WTC11 (cell line): ENCODE results near the gene ZBTB20. TPM values are rescaled to one million over a fixed set of nuclear protein-coding genes. Genes with fewer than 3 reads are reported as not detected.

Source experiments
- ATAC-seq: fragments of 200-7000 bp; cut with Tn5 transposase; 2 replicates; pipeline ENCODE4 v1.10.0; 2021; ENCODE audit warnings: mild to moderate bottlenecking, moderate library complexity
- CTCF ChIA-PET: fragments of 300-600 bp; sonication (Branson Sonifier 250); formaldehyde crosslinking; loops from one replicate; lab custom pipeline; 2021; ENCODE audit warnings: antibody characterized with exemption; lab: Charles Lee
- POLR2A ChIA-PET: fragments of 350-600 bp; sonication (Branson Sonifier 250); formaldehyde crosslinking; loops from one replicate; lab custom pipeline; 2021; ENCODE audit warnings: antibody characterized with exemption; lab: Charles Lee
- DNase-seq: peaks from one replicate; pipeline ENCODE4 v3.0.0; 2021; ENCODE audit warnings: low spot score
- H3K27ac Mint-ChIP-seq: 2 replicates; pipeline ENCODE4 v1.8.0; 2021; ENCODE audit warnings: mixed read lengths
- H3K27me3 Mint-ChIP-seq: 2 replicates; pipeline ENCODE4 v1.8.0; 2021; ENCODE audit warnings: low read depth, mild to moderate bottlenecking, moderate library complexity, mixed read lengths
- H3K36me3 Mint-ChIP-seq: 2 replicates; pipeline ENCODE4 v1.8.0; 2021; ENCODE audit warnings: mixed read lengths
- H3K4me1 Mint-ChIP-seq: 2 replicates; pipeline ENCODE4 v1.8.0; 2022; ENCODE audit warnings: mixed read lengths
- H3K4me3 Mint-ChIP-seq: 2 replicates; pipeline ENCODE4 v1.8.0; 2021; ENCODE audit warnings: mild to moderate bottlenecking, moderate library complexity, mixed read lengths
- H3K9me3 Mint-ChIP-seq: 2 replicates; pipeline ENCODE4 v1.8.0; 2021; ENCODE audit warnings: mixed read lengths
- ATF1 ChIP-seq: sonication (generic); formaldehyde crosslinking; IDR thresholded peaks from 2 replicates; pipeline ENCODE4 v1.8.1; 2023; ENCODE audit warnings: mild to moderate bottlenecking, moderate library complexity, missing genetic modification reagents
- FOXP1 ChIP-seq: sonication (generic); formaldehyde crosslinking; IDR thresholded peaks from 2 replicates; pipeline ENCODE4 v1.8.0; 2022; ENCODE audit warnings: missing genetic modification reagents, mild to moderate bottlenecking, moderate library complexity, borderline replicate concordance
- GRHL2 ChIP-seq: fragments of 250-450 bp; sonication (Bioruptor Pico); IDR thresholded peaks from 2 replicates; pipeline ENCODE4 v1.8.0; 2022; ENCODE audit warnings: mild to moderate bottlenecking, moderate library complexity; ENCODE audit not compliant: insufficient replicate concordance, severe bottlenecking
- KAT7 ChIP-seq: sonication (generic); formaldehyde crosslinking; IDR thresholded peaks from 2 replicates; pipeline ENCODE4 v1.8.1; 2023; ENCODE audit warnings: missing genetic modification reagents, mild to moderate bottlenecking, borderline replicate concordance
- MXD4 ChIP-seq: fragments of 250-450 bp; sonication (Bioruptor Pico); IDR thresholded peaks from 2 replicates; pipeline ENCODE4 v1.8.0; 2021; ENCODE audit warnings: mild to moderate bottlenecking, moderate library complexity, borderline replicate concordance
- NFYB ChIP-seq: sonication (generic); formaldehyde crosslinking; conservative IDR thresholded peaks from 2 replicates; pipeline ENCODE4 v1.8.0; 2022; ENCODE audit warnings: low read depth, missing genetic modification reagents
- NR3C1 ChIP-seq: sonication (generic); formaldehyde crosslinking; conservative IDR thresholded peaks from 2 replicates; pipeline ENCODE4 v1.8.1; 2023; ENCODE audit warnings: low read depth, mild to moderate bottlenecking, missing genetic modification reagents
- RELA ChIP-seq: sonication (generic); formaldehyde crosslinking; IDR thresholded peaks from 2 replicates; pipeline ENCODE4 v1.8.1; 2022; ENCODE audit warnings: missing genetic modification reagents, mild to moderate bottlenecking, borderline replicate concordance
- TEAD1 ChIP-seq: sonication (generic); formaldehyde crosslinking; IDR thresholded peaks from 2 replicates; pipeline ENCODE4 v1.8.0; 2022; ENCODE audit warnings: mild to moderate bottlenecking, missing genetic modification reagents
- TEAD4 ChIP-seq: sonication (generic); formaldehyde crosslinking; IDR thresholded peaks from 2 replicates; pipeline ENCODE4 v1.8.0; 2022; ENCODE audit warnings: mild to moderate bottlenecking, missing genetic modification reagents
- ZBTB21 ChIP-seq: sonication (generic); formaldehyde crosslinking; IDR thresholded peaks from 2 replicates; pipeline ENCODE4 v1.8.1; 2023; ENCODE audit warnings: mild to moderate bottlenecking, missing genetic modification reagents, borderline replicate concordance
- total RNA-seq: library from RNA; stranded (reverse); gene quantifications from 3 replicates; pipeline ENCODE4 v1.2.3, GENCODE V29; 2021
- TF ChIP-seq, protein P1 (sequence below): sonication (generic); formaldehyde crosslinking; IDR thresholded peaks from 2 replicates; pipeline ENCODE4 v1.8.1; 2023; ENCODE audit warnings: mild to moderate bottlenecking, missing genetic modification reagents, borderline replicate concordance
- TF ChIP-seq, protein P2 (sequence below): fragments of 250-450 bp; sonication (Bioruptor Pico); IDR thresholded peaks from 2 replicates; pipeline ENCODE4 v2.1.2; 2022; ENCODE audit warnings: mild to moderate bottlenecking, moderate library complexity
- TF ChIP-seq, protein P3 (sequence below): sonication (generic); formaldehyde crosslinking; IDR thresholded peaks from 2 replicates; pipeline ENCODE4 v1.8.1; 2023; ENCODE audit warnings: mild to moderate bottlenecking, missing genetic modification reagents
- TF ChIP-seq, protein P4 (sequence below): sonication (generic); formaldehyde crosslinking; IDR thresholded peaks from 2 replicates; pipeline ENCODE4 v1.8.1; 2022; ENCODE audit warnings: low read depth, mild to moderate bottlenecking, moderate library complexity, missing genetic modification reagents, borderline replicate concordance
- TF ChIP-seq, protein P5 (sequence below): sonication (generic); formaldehyde crosslinking; IDR thresholded peaks from 2 replicates; pipeline ENCODE4 v1.8.1; 2022; ENCODE audit warnings: mild to moderate bottlenecking, missing genetic modification reagents, moderate library complexity, borderline replicate concordance

Gene ZBTB20
- total RNA-seq, 1 experiment from 2014 or later, result 1.5 TPM

DNA sequence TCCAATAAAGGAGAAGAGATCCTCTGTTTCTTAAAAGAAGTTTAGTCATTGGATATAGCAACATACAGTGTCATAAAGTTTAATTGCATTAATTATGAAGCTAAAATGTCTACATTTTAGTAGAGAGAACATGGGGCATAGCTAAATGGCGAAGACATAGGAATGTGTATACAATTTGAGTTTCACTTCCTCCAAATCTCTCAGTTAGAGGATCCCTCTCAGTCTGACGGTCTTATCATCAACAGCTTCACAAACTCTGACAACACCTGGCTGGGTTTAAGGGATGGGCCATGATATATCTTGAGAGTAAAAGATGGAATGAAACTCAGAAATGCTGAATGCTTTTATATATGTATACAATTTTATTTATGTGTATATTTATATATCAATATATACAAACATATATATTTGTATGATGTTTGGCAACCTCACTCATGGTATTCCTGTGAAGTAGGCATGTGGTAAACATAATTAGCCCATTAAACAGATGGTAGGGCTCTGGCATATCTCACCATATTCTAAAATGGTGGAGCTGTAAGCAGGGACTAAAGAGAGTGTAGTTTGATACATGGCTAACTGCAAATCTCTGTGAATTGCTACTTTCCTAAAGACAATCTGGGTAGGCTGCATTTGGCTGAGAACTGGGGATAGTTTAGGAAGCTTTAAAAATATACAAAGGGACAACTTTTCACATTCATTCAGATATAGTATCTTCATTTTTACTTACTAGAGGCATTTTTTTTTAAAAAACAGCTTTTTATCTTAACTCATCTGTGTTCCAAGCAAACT, 741.7 kb downstream of the ZBTB20 start:
- ChIA-PET POLR2A (no interaction called here), CTCF (interaction anchor here (0.5 to 3.7 kb wide), 5 partner anchors 13 to 297 kb away, joined by 3 to 18 read pairs (median 4); no protein-coding TSS in a partner anchor)
- no peak for ATAC-seq
- no peaks in the 10 kb centered on the region for H3K27me3 Mint-ChIP-seq
- no peak for DNase-seq
- peaks cover 36% of the 10 kb centered on the region for H3K4me1 Mint-ChIP-seq
- TF ChIP-seq TEAD1 (CRISPR knock-in tag), result no peak
- TF ChIP-seq ATF1 (CRISPR knock-in tag), result no peak
- TF ChIP-seq NR3C1 (CRISPR knock-in tag), result no peak
- TF ChIP-seq, protein P1, sequence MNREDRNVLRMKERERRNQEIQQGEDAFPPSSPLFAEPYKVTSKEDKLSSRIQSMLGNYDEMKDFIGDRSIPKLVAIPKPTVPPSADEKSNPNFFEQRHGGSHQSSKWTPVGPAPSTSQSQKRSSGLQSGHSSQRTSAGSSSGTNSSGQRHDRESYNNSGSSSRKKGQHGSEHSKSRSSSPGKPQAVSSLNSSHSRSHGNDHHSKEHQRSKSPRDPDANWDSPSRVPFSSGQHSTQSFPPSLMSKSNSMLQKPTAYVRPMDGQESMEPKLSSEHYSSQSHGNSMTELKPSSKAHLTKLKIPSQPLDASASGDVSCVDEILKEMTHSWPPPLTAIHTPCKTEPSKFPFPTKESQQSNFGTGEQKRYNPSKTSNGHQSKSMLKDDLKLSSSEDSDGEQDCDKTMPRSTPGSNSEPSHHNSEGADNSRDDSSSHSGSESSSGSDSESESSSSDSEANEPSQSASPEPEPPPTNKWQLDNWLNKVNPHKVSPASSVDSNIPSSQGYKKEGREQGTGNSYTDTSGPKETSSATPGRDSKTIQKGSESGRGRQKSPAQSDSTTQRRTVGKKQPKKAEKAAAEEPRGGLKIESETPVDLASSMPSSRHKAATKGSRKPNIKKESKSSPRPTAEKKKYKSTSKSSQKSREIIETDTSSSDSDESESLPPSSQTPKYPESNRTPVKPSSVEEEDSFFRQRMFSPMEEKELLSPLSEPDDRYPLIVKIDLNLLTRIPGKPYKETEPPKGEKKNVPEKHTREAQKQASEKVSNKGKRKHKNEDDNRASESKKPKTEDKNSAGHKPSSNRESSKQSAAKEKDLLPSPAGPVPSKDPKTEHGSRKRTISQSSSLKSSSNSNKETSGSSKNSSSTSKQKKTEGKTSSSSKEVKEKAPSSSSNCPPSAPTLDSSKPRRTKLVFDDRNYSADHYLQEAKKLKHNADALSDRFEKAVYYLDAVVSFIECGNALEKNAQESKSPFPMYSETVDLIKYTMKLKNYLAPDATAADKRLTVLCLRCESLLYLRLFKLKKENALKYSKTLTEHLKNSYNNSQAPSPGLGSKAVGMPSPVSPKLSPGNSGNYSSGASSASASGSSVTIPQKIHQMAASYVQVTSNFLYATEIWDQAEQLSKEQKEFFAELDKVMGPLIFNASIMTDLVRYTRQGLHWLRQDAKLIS (CRISPR knock-in tag), result no peak
- TF ChIP-seq FOXP1, result no peak
- no peak for TF ChIP-seq GRHL2
- no peak for TF ChIP-seq NFYB (CRISPR knock-in tag)
- no peak for TF ChIP-seq RELA (CRISPR knock-in tag)
- no peak for TF ChIP-seq KAT7 (CRISPR knock-in tag)
- TF ChIP-seq, protein P2, sequence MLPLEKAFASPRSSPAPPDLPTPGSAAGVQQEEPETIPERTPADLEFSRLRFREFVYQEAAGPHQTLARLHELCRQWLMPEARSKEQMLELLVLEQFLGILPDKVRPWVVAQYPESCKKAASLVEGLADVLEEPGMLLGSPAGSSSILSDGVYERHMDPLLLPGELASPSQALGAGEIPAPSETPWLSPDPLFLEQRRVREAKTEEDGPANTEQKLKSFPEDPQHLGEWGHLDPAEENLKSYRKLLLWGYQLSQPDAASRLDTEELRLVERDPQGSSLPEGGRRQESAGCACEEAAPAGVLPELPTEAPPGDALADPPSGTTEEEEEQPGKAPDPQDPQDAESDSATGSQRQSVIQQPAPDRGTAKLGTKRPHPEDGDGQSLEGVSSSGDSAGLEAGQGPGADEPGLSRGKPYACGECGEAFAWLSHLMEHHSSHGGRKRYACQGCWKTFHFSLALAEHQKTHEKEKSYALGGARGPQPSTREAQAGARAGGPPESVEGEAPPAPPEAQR (CRISPR knock-in tag), result no peak
- no peak for TF ChIP-seq MXD4 (CRISPR knock-in tag)
- H3K4me3 Mint-ChIP-seq, result no peak overlapping the region
- H3K27ac Mint-ChIP-seq, result no peak overlapping the region
- no peaks in the 10 kb centered on the region for H3K36me3 Mint-ChIP-seq
- no peaks in the 10 kb centered on the region for H3K9me3 Mint-ChIP-seq

DNA sequence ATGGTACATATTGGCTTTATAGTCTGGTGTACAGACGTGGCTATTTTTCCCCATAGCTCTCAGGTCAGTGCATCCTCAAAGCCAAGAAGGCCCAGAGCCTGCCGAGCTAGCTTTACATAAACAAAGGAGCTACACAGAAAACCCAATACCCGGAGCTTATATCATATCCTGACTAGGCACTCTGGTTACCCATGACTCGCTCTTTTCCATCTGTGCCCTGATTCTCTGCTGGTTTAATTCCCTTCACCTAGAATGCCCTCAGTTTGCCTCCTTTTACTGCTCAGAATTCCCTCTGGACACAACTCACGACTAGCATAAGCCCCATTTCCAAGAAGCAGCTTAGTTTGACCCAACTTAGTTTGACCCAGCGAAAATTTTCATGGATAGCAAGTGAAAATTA, 742.5 kb downstream of the ZBTB20 start:
- H3K4me1 Mint-ChIP-seq, result peaks cover 28% of the 10 kb centered on the region
- H3K9me3 Mint-ChIP-seq, result no peaks in the 10 kb centered on the region
- no peak overlapping the region for H3K4me3 Mint-ChIP-seq
- POLR2A ChIA-PET, result no interaction called here
- H3K27ac Mint-ChIP-seq, result 0 out of 2 replicates have a peak overlapping the region, but pooled peaks have one; percentile 30
- TF ChIP-seq, protein P3, sequence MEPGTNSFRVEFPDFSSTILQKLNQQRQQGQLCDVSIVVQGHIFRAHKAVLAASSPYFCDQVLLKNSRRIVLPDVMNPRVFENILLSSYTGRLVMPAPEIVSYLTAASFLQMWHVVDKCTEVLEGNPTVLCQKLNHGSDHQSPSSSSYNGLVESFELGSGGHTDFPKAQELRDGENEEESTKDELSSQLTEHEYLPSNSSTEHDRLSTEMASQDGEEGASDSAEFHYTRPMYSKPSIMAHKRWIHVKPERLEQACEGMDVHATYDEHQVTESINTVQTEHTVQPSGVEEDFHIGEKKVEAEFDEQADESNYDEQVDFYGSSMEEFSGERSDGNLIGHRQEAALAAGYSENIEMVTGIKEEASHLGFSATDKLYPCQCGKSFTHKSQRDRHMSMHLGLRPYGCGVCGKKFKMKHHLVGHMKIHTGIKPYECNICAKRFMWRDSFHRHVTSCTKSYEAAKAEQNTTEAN (CRISPR knock-in tag), result no peak
- TF ChIP-seq, protein P4, sequence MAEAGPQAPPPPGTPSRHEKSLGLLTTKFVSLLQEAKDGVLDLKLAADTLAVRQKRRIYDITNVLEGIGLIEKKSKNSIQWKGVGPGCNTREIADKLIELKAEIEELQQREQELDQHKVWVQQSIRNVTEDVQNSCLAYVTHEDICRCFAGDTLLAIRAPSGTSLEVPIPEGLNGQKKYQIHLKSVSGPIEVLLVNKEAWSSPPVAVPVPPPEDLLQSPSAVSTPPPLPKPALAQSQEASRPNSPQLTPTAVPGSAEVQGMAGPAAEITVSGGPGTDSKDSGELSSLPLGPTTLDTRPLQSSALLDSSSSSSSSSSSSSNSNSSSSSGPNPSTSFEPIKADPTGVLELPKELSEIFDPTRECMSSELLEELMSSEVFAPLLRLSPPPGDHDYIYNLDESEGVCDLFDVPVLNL, result no peak
- no peak for TF ChIP-seq ZBTB21
- TF ChIP-seq, protein P5, sequence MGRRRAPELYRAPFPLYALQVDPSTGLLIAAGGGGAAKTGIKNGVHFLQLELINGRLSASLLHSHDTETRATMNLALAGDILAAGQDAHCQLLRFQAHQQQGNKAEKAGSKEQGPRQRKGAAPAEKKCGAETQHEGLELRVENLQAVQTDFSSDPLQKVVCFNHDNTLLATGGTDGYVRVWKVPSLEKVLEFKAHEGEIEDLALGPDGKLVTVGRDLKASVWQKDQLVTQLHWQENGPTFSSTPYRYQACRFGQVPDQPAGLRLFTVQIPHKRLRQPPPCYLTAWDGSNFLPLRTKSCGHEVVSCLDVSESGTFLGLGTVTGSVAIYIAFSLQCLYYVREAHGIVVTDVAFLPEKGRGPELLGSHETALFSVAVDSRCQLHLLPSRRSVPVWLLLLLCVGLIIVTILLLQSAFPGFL (CRISPR knock-in tag), result no peak
- TF ChIP-seq TEAD4 (CRISPR knock-in tag), result no peak
- TF ChIP-seq NFYB (CRISPR knock-in tag), result no peak
- ATAC-seq, result no peak
- DNase-seq, result no peak
- H3K27me3 Mint-ChIP-seq, result no peaks in the 10 kb centered on the region
- CTCF ChIA-PET, result interaction anchor here (1.2 to 3.7 kb wide), 5 partner anchors 9 to 114 kb away, joined by 3 to 18 read pairs (median 4); no protein-coding TSS in a partner anchor
- H3K36me3 Mint-ChIP-seq, result no peaks in the 10 kb centered on the region
